ENCODE measurements around the gene CCDC57.

Gene CCDC57

GRCh38 chr17:82160075-82160474 lies 52.6 kb downstream of the CCDC57 start:
- no peaks in the 10 kb centered on the region for H3K27me3 ChIP-seq (ENCODE audit: control insufficient read depth, insufficient read depth, low read length)
- no peaks in the 10 kb centered on the region for H3K36me3 ChIP-seq (ENCODE audit: control insufficient read depth, low read depth, low read length)
- H3K4me1 ChIP-seq (ENCODE audit: control insufficient read depth, low read depth, low read length), result no peaks in the 10 kb centered on the region
- H3K9ac ChIP-seq (ENCODE audit: low read length), result no peak overlapping the region
- no peak overlapping the region for H3K27ac ChIP-seq (ENCODE audit: low read length)
- no peaks in the 10 kb centered on the region for H3K9me3 ChIP-seq (ENCODE audit: control insufficient read depth, low read depth, low read length)
- H3K4me3 ChIP-seq (ENCODE audit: low read length), result no peak overlapping the region

GRCh38 chr17:82158825-82159224 lies 53.8 kb downstream of the CCDC57 start:
- H3K4me3 ChIP-seq (ENCODE audit: low read length), result no peak overlapping the region
- no peak overlapping the region for H3K27ac ChIP-seq (ENCODE audit: low read length)
- no peaks in the 10 kb centered on the region for H3K9me3 ChIP-seq (ENCODE audit: control insufficient read depth, low read depth, low read length)
- no peaks in the 10 kb centered on the region for H3K27me3 ChIP-seq (ENCODE audit: control insufficient read depth, insufficient read depth, low read length)
- no peaks in the 10 kb centered on the region for H3K4me1 ChIP-seq (ENCODE audit: control insufficient read depth, low read depth, low read length)
- H3K36me3 ChIP-seq (ENCODE audit: control insufficient read depth, low read depth, low read length), result no peaks in the 10 kb centered on the region
- H3K9ac ChIP-seq (ENCODE audit: low read length), result no peak overlapping the region

GRCh38 chr17:82157046-82158035 lies 55.3 kb downstream of the CCDC57 start:
- H3K27me3 ChIP-seq (ENCODE audit: control insufficient read depth, insufficient read depth, low read length), result no peaks in the 10 kb centered on the region
- H3K36me3 ChIP-seq (ENCODE audit: control insufficient read depth, low read depth, low read length), result no peaks in the 10 kb centered on the region
- no peak overlapping the region for H3K9ac ChIP-seq (ENCODE audit: low read length)
- H3K27ac ChIP-seq (ENCODE audit: low read length), result no peak overlapping the region
- no peaks in the 10 kb centered on the region for H3K4me1 ChIP-seq (ENCODE audit: control insufficient read depth, low read depth, low read length)
- no peaks in the 10 kb centered on the region for H3K9me3 ChIP-seq (ENCODE audit: control insufficient read depth, low read depth, low read length)
- no peak overlapping the region for H3K4me3 ChIP-seq (ENCODE audit: low read length)

- no peak overlapping the region for H3K27ac ChIP-seq (ENCODE audit: low read length)
- H3K36me3 ChIP-seq (ENCODE audit: control insufficient read depth, low read depth, low read length), result no peaks in the 10 kb centered on the region
- no peak overlapping the region for H3K9ac ChIP-seq (ENCODE audit: low read length)
- H3K4me1 ChIP-seq (ENCODE audit: control insufficient read depth, low read depth, low read length), result no peaks in the 10 kb centered on the region
- H3K9me3 ChIP-seq (ENCODE audit: control insufficient read depth, low read depth, low read length), result no peaks in the 10 kb centered on the region
- H3K4me3 ChIP-seq (ENCODE audit: low read length), result no peak overlapping the region
- H3K27me3 ChIP-seq (ENCODE audit: control insufficient read depth, insufficient read depth, low read length), result no peaks in the 10 kb centered on the region
Observed at GRCh38 chr17:82156284-82156925, 56.2 kb downstream of the CCDC57 start.

GRCh38 chr17:82155606-82156005 lies 57.0 kb downstream of the CCDC57 start:
- Histone ChIP-seq H3K9ac (ENCODE audit: low read length) (no peak overlapping the region), H3K4me3 (ENCODE audit: low read length) (no peak overlapping the region), H3K36me3 (ENCODE audit: control insufficient read depth, low read depth, low read length) (no peaks in the 10 kb centered on the region), H3K27ac (ENCODE audit: low read length) (no peak overlapping the region), H3K27me3 (ENCODE audit: control insufficient read depth, insufficient read depth, low read length) (no peaks in the 10 kb centered on the region), H3K4me1 (ENCODE audit: control insufficient read depth, low read depth, low read length) (no peaks in the 10 kb centered on the region), H3K9me3 (ENCODE audit: control insufficient read depth, low read depth, low read length) (no peaks in the 10 kb centered on the region)

GRCh38 chr17:82154881-82155331 lies 57.7 kb downstream of the CCDC57 start:
- Histone ChIP-seq H3K4me1 (ENCODE audit: control insufficient read depth, low read depth, low read length) (no peaks in the 10 kb centered on the region), H3K27ac (ENCODE audit: low read length) (no peak overlapping the region), H3K4me3 (ENCODE audit: low read length) (no peak overlapping the region), H3K36me3 (ENCODE audit: control insufficient read depth, low read depth, low read length) (no peaks in the 10 kb centered on the region), H3K9me3 (ENCODE audit: control insufficient read depth, low read depth, low read length) (no peaks in the 10 kb centered on the region), H3K27me3 (ENCODE audit: control insufficient read depth, insufficient read depth, low read length) (no peaks in the 10 kb centered on the region), H3K9ac (ENCODE audit: low read length) (no peak overlapping the region)

- Histone ChIP-seq H3K9me3 (ENCODE audit: control insufficient read depth, low read depth, low read length) (no peaks in the 10 kb centered on the region), H3K4me3 (ENCODE audit: low read length) (no peak overlapping the region), H3K36me3 (ENCODE audit: control insufficient read depth, low read depth, low read length) (no peaks in the 10 kb centered on the region), H3K4me1 (ENCODE audit: control insufficient read depth, low read depth, low read length) (no peaks in the 10 kb centered on the region), H3K27ac (ENCODE audit: low read length) (no peak overlapping the region), H3K9ac (ENCODE audit: low read length) (no peak overlapping the region), H3K27me3 (ENCODE audit: control insufficient read depth, insufficient read depth, low read length) (no peaks in the 10 kb centered on the region)
Observed at GRCh38 chr17:82153745-82154375, 58.8 kb downstream of the CCDC57 start.

GRCh38 chr17:82153295-82153691 lies 59.3 kb downstream of the CCDC57 start:
- Histone ChIP-seq H3K9me3 (ENCODE audit: control insufficient read depth, low read depth, low read length) (no peaks in the 10 kb centered on the region), H3K27ac (ENCODE audit: low read length) (no peak overlapping the region), H3K36me3 (ENCODE audit: control insufficient read depth, low read depth, low read length) (no peaks in the 10 kb centered on the region), H3K4me3 (ENCODE audit: low read length) (no peak overlapping the region), H3K4me1 (ENCODE audit: control insufficient read depth, low read depth, low read length) (no peaks in the 10 kb centered on the region), H3K9ac (ENCODE audit: low read length) (no peak overlapping the region), H3K27me3 (ENCODE audit: control insufficient read depth, insufficient read depth, low read length) (no peaks in the 10 kb centered on the region)

- Histone ChIP-seq H3K27ac (ENCODE audit: low read length) (no peak overlapping the region), H3K9me3 (ENCODE audit: control insufficient read depth, low read depth, low read length) (no peaks in the 10 kb centered on the region), H3K36me3 (ENCODE audit: control insufficient read depth, low read depth, low read length) (no peaks in the 10 kb centered on the region), H3K9ac (ENCODE audit: low read length) (no peak overlapping the region), H3K27me3 (ENCODE audit: control insufficient read depth, insufficient read depth, low read length) (no peaks in the 10 kb centered on the region), H3K4me3 (ENCODE audit: low read length) (no peak overlapping the region), H3K4me1 (ENCODE audit: control insufficient read depth, low read depth, low read length) (no peaks in the 10 kb centered on the region)
Observed at GRCh38 chr17:82152556-82153294, 59.9 kb downstream of the CCDC57 start.

GRCh38 chr17:82152114-82152513 lies 60.5 kb downstream of the CCDC57 start:
- no peaks in the 10 kb centered on the region for H3K4me1 ChIP-seq (ENCODE audit: control insufficient read depth, low read depth, low read length)
- no peak overlapping the region for H3K9ac ChIP-seq (ENCODE audit: low read length)
- no peaks in the 10 kb centered on the region for H3K36me3 ChIP-seq (ENCODE audit: control insufficient read depth, low read depth, low read length)
- no peak overlapping the region for H3K4me3 ChIP-seq (ENCODE audit: low read length)
- H3K27me3 ChIP-seq (ENCODE audit: control insufficient read depth, insufficient read depth, low read length), result no peaks in the 10 kb centered on the region
- no peaks in the 10 kb centered on the region for H3K9me3 ChIP-seq (ENCODE audit: control insufficient read depth, low read depth, low read length)
- no peak overlapping the region for H3K27ac ChIP-seq (ENCODE audit: low read length)

Data from iPS-18a (cell line).